ENCODE data around the gene CYFIP2.

Gene CYFIP2

GRCh38 chr5:157285310-157286035 is 19.6 kb downstream of the CYFIP2 start:
- no peak for DNase-seq
- Histone ChIP-seq H3K27me3 (replicated peaks; ENCODE audit: insufficient read depth, low read length) (no peaks in the 10 kb centered on the region), H3K4me3 (ENCODE audit: low read length) (no peak overlapping the region), H3K9me2 (replicated peaks; ENCODE audit: insufficient read depth, low read length) (no peaks in the 10 kb centered on the region), H3K79me2 (ENCODE audit: low read length) (peaks cover 63% of the 10 kb centered on the region), H4K20me1 (ENCODE audit: insufficient read depth, low read length) (0 out of 2 replicates have a peak, but pooled peaks cover 3% of the 10 kb centered on the region), H3K4me2 (ENCODE audit: low read depth, low read length) (no peak overlapping the region), H3K9me3 (replicated peaks; ENCODE audit: insufficient read depth, low read length) (no peaks in the 10 kb centered on the region), H3K27ac (ENCODE audit: low read length) (no peak overlapping the region), H3F3A (ENCODE audit: insufficient read depth, low read length) (peaks cover 9% of the 10 kb centered on the region), H2AFZ (ENCODE audit: low read length) (no peak overlapping the region), H3K36me3 (replicated peaks; ENCODE audit: insufficient read depth, low read length) (peaks cover 2% of the 10 kb centered on the region; the same call in 1 of the 2 replicates), H3K4me1 (ENCODE audit: low read length) (peaks cover 19% of the 10 kb centered on the region), H3K9ac (ENCODE audit: low read length) (no peak overlapping the region)
- TF ChIP-seq EZH2 (optimal IDR thresholded peaks at IDR 0.05; ENCODE audit: low read depth, low read length) (no peak), CTCF (IDR thresholded peaks at IDR 0.05; ENCODE audit: low read length) (no peak), EZH2phosphoT487 (IDR thresholded peaks at IDR 0.05; ENCODE audit: low read length) (no peak)

GRCh38 chr5:157286761-157287211 is 20.9 kb downstream of the CYFIP2 start:
- Histone ChIP-seq H3K36me3 (replicated peaks; ENCODE audit: insufficient read depth, low read length) (peaks cover 2% of the 10 kb centered on the region; the same call in 1 of the 2 replicates), H4K20me1 (ENCODE audit: insufficient read depth, low read length) (0 out of 2 replicates have a peak, but pooled peaks cover 3% of the 10 kb centered on the region)
- no peak for TF ChIP-seq EZH2 (optimal IDR thresholded peaks at IDR 0.05; ENCODE audit: low read depth, low read length)

GRCh38 chr5:157288405-157289163 is 22.7 kb downstream of the CYFIP2 start:
- H3K27me3 ChIP-seq (replicated peaks; ENCODE audit: insufficient read depth, low read length) = no peaks in the 10 kb centered on the region
- peaks cover 2% of the 10 kb centered on the region; the same call in 1 of the 2 replicates for H3K36me3 ChIP-seq (replicated peaks; ENCODE audit: insufficient read depth, low read length)
- TF ChIP-seq CTCF (IDR thresholded peaks at IDR 0.05; ENCODE audit: low read length) (no peak), EZH2 (optimal IDR thresholded peaks at IDR 0.05; ENCODE audit: low read depth, low read length) (no peak), EZH2phosphoT487 (IDR thresholded peaks at IDR 0.05; ENCODE audit: low read length) (no peak)

More at GRCh38 chr5:157286761-157287211, 20.9 kb downstream of the CYFIP2 start:
- Histone ChIP-seq H3K9me3 (replicated peaks; ENCODE audit: insufficient read depth, low read length) (no peaks in the 10 kb centered on the region), H2AFZ (ENCODE audit: low read length) (no peak overlapping the region), H3K4me3 (ENCODE audit: low read length) (no peak overlapping the region), H3F3A (ENCODE audit: insufficient read depth, low read length) (peaks cover 9% of the 10 kb centered on the region), H3K79me2 (ENCODE audit: low read length) (peaks cover 50% of the 10 kb centered on the region), H3K4me1 (ENCODE audit: low read length) (peaks cover 19% of the 10 kb centered on the region), H3K27me3 (replicated peaks; ENCODE audit: insufficient read depth, low read length) (no peaks in the 10 kb centered on the region), H3K9me2 (replicated peaks; ENCODE audit: insufficient read depth, low read length) (no peaks in the 10 kb centered on the region), H3K9ac (ENCODE audit: low read length) (no peak overlapping the region), H3K4me2 (ENCODE audit: low read depth, low read length) (no peak overlapping the region), H3K27ac (ENCODE audit: low read length) (no peak overlapping the region)
- DNase-seq = no peak

More at GRCh38 chr5:157288405-157289163, 22.7 kb downstream of the CYFIP2 start:
- H2AFZ ChIP-seq (ENCODE audit: low read length) = no peak overlapping the region
- H3K9me2 ChIP-seq (replicated peaks; ENCODE audit: insufficient read depth, low read length) = no peaks in the 10 kb centered on the region
- H3K4me2 ChIP-seq (ENCODE audit: low read depth, low read length) = no peak overlapping the region
- peaks cover 3% of the 10 kb centered on the region for H3K4me1 ChIP-seq (ENCODE audit: low read length)
- H3K9ac ChIP-seq (ENCODE audit: low read length) = no peak overlapping the region
- no peak overlapping the region for H3K27ac ChIP-seq (ENCODE audit: low read length)
- no peak overlapping the region for H3K4me3 ChIP-seq (ENCODE audit: low read length)
- H3K79me2 ChIP-seq (ENCODE audit: low read length) = peaks cover 32% of the 10 kb centered on the region
- DNase-seq = no peak
- H4K20me1 ChIP-seq (ENCODE audit: insufficient read depth, low read length) = 0 out of 2 replicates have a peak, but pooled peaks cover 3% of the 10 kb centered on the region
- H3F3A ChIP-seq (ENCODE audit: insufficient read depth, low read length) = no peaks in the 10 kb centered on the region
- no peaks in the 10 kb centered on the region for H3K9me3 ChIP-seq (replicated peaks; ENCODE audit: insufficient read depth, low read length)
